ENCODE measurements around the gene GRIN3B. TPM values are rescaled to one million over a fixed set of nuclear protein-coding genes. Genes with fewer than 3 reads are reported as not detected.
"Not testable (repeated sequence)": the region's sequence is repeated elsewhere in the genome, so short reads cannot be mapped to it uniquely, and the experiment has no call there.

Gene GRIN3B
- total RNA-seq, 2 experiments from 2014 or later = not detected

GRCh38 chr19:1015782-1016646, 15.8 kb downstream of the GRIN3B start:
- ChIA-PET POLR2A (no interaction called here), CTCF (no interaction called here)

DNA sequence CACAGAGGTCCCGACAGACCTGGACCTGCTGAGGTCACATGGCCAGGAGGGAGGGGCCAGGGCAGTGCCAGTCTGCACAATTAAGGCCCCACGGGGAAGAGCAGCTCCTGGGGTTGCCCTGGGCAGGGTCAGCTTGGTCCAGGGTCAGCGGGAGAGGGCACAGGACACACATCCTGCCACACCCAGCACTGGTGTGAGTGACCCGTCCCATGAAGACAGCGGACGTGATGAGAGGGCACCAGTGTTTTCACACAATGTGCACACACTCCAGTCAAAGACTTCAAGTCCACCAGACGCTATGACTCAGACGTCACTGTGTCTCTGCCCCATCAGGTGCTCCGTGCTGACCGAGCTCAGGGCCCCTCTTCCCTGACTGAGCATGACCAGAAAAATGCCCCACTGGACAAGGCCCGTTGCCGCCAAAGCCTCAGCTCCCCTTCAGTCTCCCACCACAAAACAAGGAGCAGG, 16.5 kb downstream of the GRIN3B start:
- POLR2A ChIA-PET = no interaction called here
- ATAC-seq (no peak), DNase-seq (no peak)
- CTCF ChIA-PET = no interaction called here
- H3K36me3 Mint-ChIP-seq (ENCODE audit: low read depth) = peaks cover 18% of the 10 kb centered on the region
- H3K4me1 Mint-ChIP-seq (ENCODE audit: low read depth) = peaks cover 39% of the 10 kb centered on the region
- no peaks in the 10 kb centered on the region for H3K9me3 Mint-ChIP-seq (ENCODE audit: insufficient read depth)
- no peaks in the 10 kb centered on the region for H3K27me3 Mint-ChIP-seq (ENCODE audit: low read depth)
- H3K27ac Mint-ChIP-seq = peak overlapping the region; percentile 63
- no peak overlapping the region for H3K4me3 Mint-ChIP-seq

More at GRCh38 chr19:1015782-1016646, 15.8 kb downstream of the GRIN3B start:
- H3K4me3 Mint-ChIP-seq = no peak overlapping the region
- no peaks in the 10 kb centered on the region for H3K9me3 Mint-ChIP-seq (ENCODE audit: insufficient read depth)
- H3K27ac Mint-ChIP-seq = peak overlapping the region; percentile 43
- H3K36me3 Mint-ChIP-seq (ENCODE audit: low read depth) = peaks cover 20% of the 10 kb centered on the region
- no peaks in the 10 kb centered on the region for H3K27me3 Mint-ChIP-seq (ENCODE audit: low read depth)
- DNase-seq = no peak
- H3K4me1 Mint-ChIP-seq (ENCODE audit: low read depth) = peaks cover 35% of the 10 kb centered on the region
- ATAC-seq = no peak

DNA sequence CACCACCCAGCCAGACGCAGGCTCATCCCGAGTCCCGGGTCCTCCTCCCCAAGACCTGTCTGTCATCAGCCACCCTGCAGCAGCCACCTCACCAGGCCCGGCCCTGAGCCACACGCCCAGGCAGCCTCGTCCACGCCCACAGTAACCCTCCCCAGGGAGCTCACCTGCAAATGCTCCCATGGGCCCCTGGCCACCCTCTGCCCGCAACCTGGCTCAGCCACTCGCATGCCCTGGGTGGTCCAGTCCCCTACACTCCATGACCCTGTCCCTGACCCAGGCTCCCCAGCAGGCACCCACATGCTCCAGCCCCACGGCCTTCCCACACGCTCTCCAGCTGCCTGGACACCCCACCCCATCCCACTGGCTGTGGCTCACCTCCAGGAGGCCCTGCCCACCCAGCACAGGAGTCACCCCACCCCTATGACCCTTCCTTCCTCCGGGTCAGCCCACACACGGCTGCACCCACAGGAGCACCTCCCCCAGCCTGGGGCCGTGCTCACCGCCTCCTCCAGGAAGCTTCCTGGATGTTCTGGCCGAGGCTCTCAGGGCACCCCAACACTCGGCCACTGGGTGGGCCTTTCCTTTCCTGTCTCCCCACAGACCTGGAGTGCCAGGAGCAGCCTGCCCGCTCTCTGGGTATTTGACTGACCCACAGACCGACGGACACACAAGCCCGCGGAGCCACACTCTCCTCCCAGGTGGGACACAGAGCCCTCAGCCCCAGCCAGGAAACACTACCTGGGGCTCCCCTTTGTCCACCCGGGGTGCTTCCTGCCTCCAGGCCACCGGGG, 17.1 kb downstream of the GRIN3B start:
- no peak for ATAC-seq
- ChIA-PET CTCF (no interaction called here), POLR2A (interaction anchor here (0.6 kb wide), 1 partner anchor 8 kb away, joined by 3 read pairs; no protein-coding TSS in a partner anchor)
- H3K27me3 Mint-ChIP-seq (ENCODE audit: low read depth) = no peaks in the 10 kb centered on the region
- H3K4me3 Mint-ChIP-seq = peak overlapping the region; percentile 15
- no peak for DNase-seq
- H3K4me1 Mint-ChIP-seq (ENCODE audit: low read depth) = peaks cover 43% of the 10 kb centered on the region
- no peaks in the 10 kb centered on the region for H3K9me3 Mint-ChIP-seq (ENCODE audit: insufficient read depth)
- H3K27ac Mint-ChIP-seq = peak overlapping the region; percentile 63
- H3K36me3 Mint-ChIP-seq (ENCODE audit: low read depth) = peaks cover 18% of the 10 kb centered on the region

GRCh38 chr19:1017906-1018305, 17.7 kb downstream of the GRIN3B start:
- Mint-ChIP-seq H3K27ac (no peak overlapping the region), H3K27me3 (ENCODE audit: low read depth) (no peaks in the 10 kb centered on the region), H3K4me3 (no peak overlapping the region), H3K9me3 (ENCODE audit: insufficient read depth) (no peaks in the 10 kb centered on the region), H3K36me3 (ENCODE audit: low read depth) (peaks cover 18% of the 10 kb centered on the region), H3K4me1 (ENCODE audit: low read depth) (peaks cover 45% of the 10 kb centered on the region)
- DNase-seq (no peak), ATAC-seq (no peak)
- ChIA-PET POLR2A (no interaction called here), CTCF (no interaction called here)

DNA sequence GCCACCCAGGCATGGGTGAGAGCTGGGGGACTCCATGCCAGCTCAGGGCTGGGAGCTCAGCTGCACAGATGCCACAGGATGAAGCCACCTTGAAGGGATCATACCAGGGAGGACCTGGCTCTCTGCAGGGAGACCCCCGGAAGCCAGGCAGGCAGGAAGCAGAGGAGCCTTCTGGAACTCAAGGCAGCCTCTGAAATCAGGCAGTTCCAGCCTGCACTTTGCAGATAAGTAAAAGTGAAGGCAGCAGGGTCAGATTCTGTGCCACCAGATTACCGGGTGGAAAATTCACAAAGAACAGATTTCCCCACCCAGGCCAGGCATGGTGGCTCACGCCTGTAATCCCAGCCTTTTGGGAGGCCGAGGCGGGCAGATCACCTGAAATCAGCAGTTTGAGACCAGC, 18.2 kb downstream of the GRIN3B start:
- DNase-seq (no peak), ATAC-seq (no peak)
- peaks cover 17% of the 10 kb centered on the region for H3K36me3 Mint-ChIP-seq (ENCODE audit: low read depth)
- H3K9me3 Mint-ChIP-seq (ENCODE audit: insufficient read depth) = no peaks in the 10 kb centered on the region
- H3K4me3 Mint-ChIP-seq = peak overlapping the region; percentile 90
- H3K27me3 Mint-ChIP-seq (ENCODE audit: low read depth) = no peaks in the 10 kb centered on the region
- POLR2A ChIA-PET = interaction anchor here (0.5 to 0.7 kb wide), 2 partner anchors 10 to 20 kb away, joined by 3 read pairs; no protein-coding TSS in a partner anchor
- peaks cover 45% of the 10 kb centered on the region for H3K4me1 Mint-ChIP-seq (ENCODE audit: low read depth)
- H3K27ac Mint-ChIP-seq = peak overlapping the region; percentile 70
- CTCF ChIA-PET = no interaction called here

GRCh38 chr19:1018932-1019615, 18.9 kb downstream of the GRIN3B start:
- Mint-ChIP-seq H3K27ac (peak overlapping the region; percentile 92), H3K36me3 (ENCODE audit: low read depth) (peaks cover 12% of the 10 kb centered on the region), H3K4me3 (peak overlapping the region; percentile 90), H3K9me3 (ENCODE audit: insufficient read depth) (no peaks in the 10 kb centered on the region), H3K4me1 (ENCODE audit: low read depth) (peaks cover 45% of the 10 kb centered on the region), H3K27me3 (ENCODE audit: low read depth) (no peaks in the 10 kb centered on the region)
- CTCF ChIA-PET = interaction anchor here (0.6 to 1.2 kb wide), 3 partner anchors 35 to 71 kb away, joined by 3 read pairs; partner anchors contain the start of gene WDR18
- no peak for DNase-seq
- ATAC-seq = no peak
- POLR2A ChIA-PET = interaction anchor here (0.7 to 1.3 kb wide), 4 partner anchors 15 to 57 kb away, joined by 3 read pairs; partner anchors contain the start of gene WDR18

GRCh38 chr19:1019616-1019961, 19.4 kb downstream of the GRIN3B start:
- Mint-ChIP-seq H3K4me3 (peak overlapping the region; percentile 90), H3K27ac (peak overlapping the region; percentile 92), H3K4me1 (ENCODE audit: low read depth) (peaks cover 42% of the 10 kb centered on the region), H3K27me3 (ENCODE audit: low read depth) (no peaks in the 10 kb centered on the region), H3K36me3 (ENCODE audit: low read depth) (peaks cover 10% of the 10 kb centered on the region), H3K9me3 (ENCODE audit: insufficient read depth) (no peaks in the 10 kb centered on the region)
- ATAC-seq (no peak), DNase-seq (no peak)
- CTCF ChIA-PET = interaction anchor here (0.6 to 1.2 kb wide), 3 partner anchors 36 to 70 kb away, joined by 3 read pairs; partner anchors contain the start of gene WDR18
- POLR2A ChIA-PET = interaction anchor here (0.9 to 2.1 kb wide), 4 partner anchors 15 to 57 kb away, joined by 3 to 7 read pairs (median 3); partner anchors contain the start of genes ARHGAP45 and WDR18

DNA sequence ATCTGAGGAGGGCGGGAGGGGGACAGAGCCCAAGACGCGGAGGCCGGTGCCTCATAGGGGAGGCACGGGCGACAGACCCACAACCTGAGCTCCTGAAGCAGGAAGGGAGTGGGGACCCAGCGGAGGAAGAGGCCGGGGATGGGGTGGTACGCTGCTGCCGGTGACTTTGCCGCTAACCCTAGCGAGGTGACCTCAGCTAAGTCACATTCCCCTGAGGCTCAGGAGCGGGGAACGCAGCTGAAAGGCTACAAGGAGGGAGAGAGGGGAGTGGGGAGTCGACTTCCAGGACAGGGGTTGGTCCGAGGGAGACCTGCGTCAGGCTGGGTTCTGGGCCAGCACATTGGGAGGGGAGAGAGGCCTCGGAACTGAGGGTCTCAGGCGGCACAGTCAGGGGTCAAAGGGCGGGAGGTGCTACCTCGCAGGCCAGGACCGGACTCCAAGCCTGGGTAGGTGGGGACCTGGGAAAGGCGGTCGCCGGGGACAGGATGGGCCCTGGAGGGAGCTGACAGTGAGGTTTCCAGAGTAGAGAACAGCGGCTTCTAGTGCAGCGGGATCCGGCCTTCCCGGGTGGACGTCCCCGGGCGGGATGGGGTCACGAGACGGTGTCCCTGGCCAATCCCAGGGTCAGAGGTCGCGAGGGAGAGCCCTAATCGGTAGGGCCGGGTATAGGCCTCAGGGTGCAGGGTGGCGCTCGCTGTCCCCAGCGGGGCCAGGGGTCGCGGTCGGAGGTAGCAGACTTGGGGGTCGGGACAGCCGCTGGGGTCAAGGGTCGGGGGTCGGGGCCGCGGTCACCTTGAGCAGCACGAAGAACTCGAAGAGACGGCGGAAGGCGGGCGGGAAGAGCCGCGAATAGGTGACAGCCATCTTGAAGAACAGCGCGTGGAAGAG, 20.0 kb downstream of the GRIN3B start:
- H3K4me1 Mint-ChIP-seq (ENCODE audit: low read depth) = peaks cover 42% of the 10 kb centered on the region
- no peak for ATAC-seq
- POLR2A ChIA-PET = interaction anchor here (0.6 to 2.1 kb wide), 5 partner anchors 12 to 56 kb away, joined by 3 to 7 read pairs (median 3); partner anchors contain the start of gene ARHGAP45
- CTCF ChIA-PET = interaction anchor here (0.6 to 1.4 kb wide), 4 partner anchors 36 to 157 kb away, joined by 3 read pairs; partner anchors contain the start of gene WDR18
- peaks cover 10% of the 10 kb centered on the region for H3K36me3 Mint-ChIP-seq (ENCODE audit: low read depth)
- peak; percentile 59 for DNase-seq
- no peaks in the 10 kb centered on the region for H3K27me3 Mint-ChIP-seq (ENCODE audit: low read depth)
- no peaks in the 10 kb centered on the region for H3K9me3 Mint-ChIP-seq (ENCODE audit: insufficient read depth)
- H3K27ac Mint-ChIP-seq = peak overlapping the region; percentile 92
- H3K4me3 Mint-ChIP-seq = peak overlapping the region; percentile 90

DNA sequence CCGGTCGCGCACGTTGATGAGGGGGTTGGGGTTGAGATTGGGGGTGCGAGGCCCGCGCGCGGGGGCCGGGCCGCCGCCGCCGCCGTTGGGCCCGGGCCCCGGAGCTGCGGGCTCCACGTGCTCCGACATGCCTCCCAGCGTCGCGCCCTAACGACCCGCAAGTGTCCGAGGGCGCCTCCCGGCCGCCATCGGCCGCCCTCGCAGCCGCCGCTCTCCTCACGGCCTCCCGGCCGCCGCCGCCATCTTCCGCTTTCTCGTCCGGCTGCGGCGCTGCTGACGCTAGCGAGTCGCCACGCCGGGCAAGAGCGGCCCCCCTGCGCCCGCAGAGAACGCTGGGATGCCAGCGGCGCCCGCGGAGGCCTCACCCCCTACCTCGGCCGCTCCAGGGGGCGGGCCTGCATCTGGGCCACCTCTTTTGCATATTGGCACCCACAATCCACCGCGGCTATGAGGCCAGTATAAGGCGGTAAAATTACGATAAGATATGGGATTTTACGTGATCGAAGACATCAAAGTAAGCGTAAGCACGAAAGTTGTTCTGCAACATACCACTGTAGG, 20.7 kb downstream of the GRIN3B start, which contains the start of gene TMEM259:
Gene TMEM259, minus strand, starts transcription at position 256 of the 558 bp plus-strand sequence. Its CDS starts 127 bp downstream, at position 129.
- peak within 1 kb of the TSS; percentile 90 for H3K4me3 Mint-ChIP-seq
- peaks cover 10% of the 10 kb centered on the region for H3K36me3 Mint-ChIP-seq (ENCODE audit: low read depth)
- ATAC-seq (peak; percentile 87), DNase-seq (peak; percentile 98)
- H3K4me1 Mint-ChIP-seq (ENCODE audit: low read depth) = peaks cover 45% of the 10 kb centered on the region
- peak within 1 kb of the TSS; percentile 99 for H3K27ac Mint-ChIP-seq
- POLR2A ChIA-PET = interaction anchor here (0.7 to 2.2 kb wide), 8 partner anchors 9 to 128 kb away, joined by 4 to 9 read pairs (median 6); partner anchors contain the start of genes ARHGAP45 and MED16
- no peaks in the 10 kb centered on the region for H3K27me3 Mint-ChIP-seq (ENCODE audit: low read depth)
- CTCF ChIA-PET = interaction anchor here (0.6 to 1.4 kb wide), 5 partner anchors 39 to 223 kb away, joined by 3 to 4 read pairs (median 3); no protein-coding TSS in a partner anchor
- H3K9me3 Mint-ChIP-seq (ENCODE audit: insufficient read depth) = no peaks in the 10 kb centered on the region

- ATAC-seq; H3K4me3 Mint-ChIP-seq; H3K27me3 Mint-ChIP-seq (ENCODE audit: low read depth); H3K27ac Mint-ChIP-seq; H3K9me3 Mint-ChIP-seq (ENCODE audit: insufficient read depth); POLR2A ChIA-PET; DNase-seq: not testable (repeated sequence)
- CTCF ChIA-PET = interaction anchor here (1.3 to 1.6 kb wide), 2 partner anchors 41 to 243 kb away, joined by 3 read pairs; no protein-coding TSS in a partner anchor
- Mint-ChIP-seq H3K36me3 (ENCODE audit: low read depth) (peaks cover 20% of the 10 kb centered on the region), H3K4me1 (ENCODE audit: low read depth) (peaks cover 27% of the 10 kb centered on the region)
Measured at GRCh38 chr19:1023883-1024188, 23.6 kb downstream of the GRIN3B start.

Data from activated CD8-positive, alpha-beta T cell treated with anti-CD3 and anti-CD28 coated beads, Interleukin-2, amount 10 ng/mL, durations not matched to agents 7 days and 5 days (primary cell).